Measurements from ENCODE around the gene MAPK9.

GRCh38 chr5:180340856-180341255 is 49.0 kb upstream of the MAPK9 start:
- TF ChIP-seq CTCF (IDR thresholded peaks at IDR 0.05) (no peak), POLR2A (IDR thresholded peaks at IDR 0.05) (no peak)
